NCI-H1436 (cell line): Measurements from ENCODE around the gene GINM1.

Source experiments
- DNase-seq: peaks from one replicate; lab custom pipeline; 2025; lab: John Stamatoyannopoulos, UW

The GINM1 gene

GRCh38 chr6:149593408-149593807, 27.2 kb downstream of the GINM1 start:
- DNase-seq, result no peak

GRCh38 chr6:149600508-149600907, 34.3 kb downstream of the GINM1 start:
- DNase-seq, result no peak

- no peak for DNase-seq
Measured at GRCh38 chr6:149608381-149608982, 42.3 kb downstream of the GINM1 start.

- DNase-seq, result no peak
Measured at GRCh38 chr6:149614337-149614736, 48.2 kb downstream of the GINM1 start.

- DNase-seq, result no peak
Measured at GRCh38 chr6:149615805-149616204, 49.6 kb downstream of the GINM1 start.

- no peak for DNase-seq
Measured at GRCh38 chr6:149627672-149628071, 61.5 kb downstream of the GINM1 start.

- no peak for DNase-seq
Measured at GRCh38 chr6:149628875-149629510, 62.8 kb downstream of the GINM1 start.

- no peak for DNase-seq
Measured at GRCh38 chr6:149634315-149634714, 68.1 kb downstream of the GINM1 start.

- no peak for DNase-seq
Measured at GRCh38 chr6:149636124-149636523, 69.9 kb downstream of the GINM1 start.
